Kidney epithelial cell (primary cell): Measurements from ENCODE around the gene GRID2. TPM values are rescaled to one million over a fixed set of nuclear protein-coding genes. Genes with fewer than 3 reads are reported as not detected.
"Not testable (repeated sequence)": the region's sequence is repeated elsewhere in the genome, so short reads cannot be mapped to it uniquely, and the experiment has no call there.

Source experiments
- DNase-seq: peaks from one replicate; pipeline ENCODE4 v3.0.0-alpha.2; 2010; ENCODE audit warnings: low read depth
- H3K27me3 ChIP-seq: 2 replicates; pipeline ENCODE4 v1.6.0; 2011; ENCODE audit warnings: low read length; ENCODE audit not compliant: control insufficient read depth, insufficient read depth
- H3K36me3 ChIP-seq: 2 replicates; pipeline ENCODE4 v1.5.1; 2011; ENCODE audit warnings: low read length; ENCODE audit not compliant: control insufficient read depth, insufficient read depth
- H3K4me3 ChIP-seq: 2 replicates; pipeline ENCODE4 v1.5.1; 2011; ENCODE audit warnings: low read depth, mild to moderate bottlenecking, control low read depth, low read length
- CTCF ChIP-seq: IDR thresholded peaks from 2 replicates; pipeline ENCODE4 v1.5.1; 2011; ENCODE audit warnings: mild to moderate bottlenecking, moderate library complexity, low read length, control low read depth, inconsistent platforms; ENCODE audit not compliant: insufficient read depth, poor library complexity, severe bottlenecking
- total RNA-seq: library from RNA; depleted of rRNA; stranded (reverse); fragments of >200 nt; gene quantifications from 2 replicates; pipeline ENCODE4 v1.2.3, GENCODE V29; 2015

The GRID2 gene
- total RNA-seq, 1 donor from 2014 or later, result not detected

GRCh38 chr4:92406488-92406887 lies 102.7 kb downstream of the GRID2 start:
- DNase-seq, result no peak
- Histone ChIP-seq H3K4me3 (no peak overlapping the region), H3K36me3 (no peaks in the 10 kb centered on the region), H3K27me3 (no peaks in the 10 kb centered on the region)
- no peak for TF ChIP-seq CTCF

GRCh38 chr4:92421920-92422319 lies 118.2 kb downstream of the GRID2 start:
- no peak for DNase-seq
- no peak for TF ChIP-seq CTCF
- no peaks in the 10 kb centered on the region for H3K27me3 ChIP-seq
- no peaks in the 10 kb centered on the region for H3K36me3 ChIP-seq
- no peak overlapping the region for H3K4me3 ChIP-seq

DNA sequence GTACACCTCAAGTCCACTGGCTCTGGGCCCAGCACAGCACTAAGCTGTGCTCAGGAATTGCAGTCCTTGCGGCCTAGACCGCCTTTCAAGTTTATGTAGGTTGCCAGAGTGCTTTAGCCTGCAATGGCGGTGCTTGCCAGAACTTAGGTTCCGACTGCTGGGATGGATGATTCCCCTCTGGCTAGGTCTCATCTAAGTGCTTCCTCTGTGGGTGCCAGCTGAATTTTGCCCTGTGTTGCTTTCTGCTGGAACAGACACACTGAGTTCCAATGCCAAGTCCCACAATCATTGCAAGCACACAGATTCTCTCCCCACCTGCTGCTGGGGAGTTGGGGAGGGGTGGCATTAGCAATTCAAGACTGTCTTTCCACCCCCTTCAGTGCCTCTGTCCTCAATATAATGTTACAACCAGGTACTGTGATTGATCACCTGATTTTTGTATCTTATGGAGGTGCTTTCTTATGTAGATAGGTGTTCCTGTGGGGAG lies 129.5 kb downstream of the GRID2 start:
- no peak for DNase-seq
- no peak overlapping the region for H3K4me3 ChIP-seq
- H3K27me3 ChIP-seq, result no peaks in the 10 kb centered on the region
- TF ChIP-seq CTCF, result no peak
- no peaks in the 10 kb centered on the region for H3K36me3 ChIP-seq

DNA sequence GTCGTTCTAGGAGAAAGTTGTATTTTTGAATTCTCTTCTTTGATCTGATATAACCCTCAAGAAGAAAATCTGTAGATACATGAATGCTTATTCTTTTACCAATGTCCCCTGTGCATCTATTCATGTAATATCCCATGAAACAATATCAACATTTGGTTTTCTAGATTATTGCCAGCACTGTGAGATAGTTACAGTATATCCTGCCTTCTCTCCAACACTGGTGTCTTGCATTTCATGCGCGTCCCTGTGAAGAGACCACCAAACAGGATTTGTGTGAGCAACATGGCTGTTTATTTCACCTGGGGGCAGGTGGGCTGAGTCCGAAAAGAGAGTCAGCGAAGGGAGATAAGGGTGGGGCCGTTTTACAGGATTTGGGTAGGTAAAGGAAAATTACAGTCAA lies 135.0 kb downstream of the GRID2 start:
- not testable (repeated sequence) for H3K27me3 ChIP-seq, H3K4me3 ChIP-seq, H3K36me3 ChIP-seq, DNase-seq

DNA sequence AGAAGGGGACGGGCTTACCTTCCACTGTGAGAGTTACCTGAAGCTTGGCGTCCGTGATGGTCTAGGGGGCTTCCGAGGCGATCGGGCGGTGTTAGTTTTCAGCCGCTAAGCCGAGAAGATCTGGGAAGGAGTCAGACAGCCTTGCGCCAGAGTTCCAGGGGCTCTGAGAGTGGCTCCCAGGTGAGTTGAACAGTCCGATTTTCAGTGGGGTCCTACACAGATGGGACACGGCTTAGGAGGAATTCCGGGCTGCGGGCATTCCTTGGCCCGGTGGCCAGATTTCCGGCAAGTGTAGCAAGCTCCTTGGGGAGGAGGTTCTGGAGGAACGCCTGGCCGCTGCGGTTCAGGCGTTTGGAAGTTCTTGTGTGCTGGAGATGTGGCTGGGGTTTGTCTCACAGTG lies 138.4 kb downstream of the GRID2 start:
- DNase-seq, H3K4me3 ChIP-seq: not testable (repeated sequence)

DNA sequence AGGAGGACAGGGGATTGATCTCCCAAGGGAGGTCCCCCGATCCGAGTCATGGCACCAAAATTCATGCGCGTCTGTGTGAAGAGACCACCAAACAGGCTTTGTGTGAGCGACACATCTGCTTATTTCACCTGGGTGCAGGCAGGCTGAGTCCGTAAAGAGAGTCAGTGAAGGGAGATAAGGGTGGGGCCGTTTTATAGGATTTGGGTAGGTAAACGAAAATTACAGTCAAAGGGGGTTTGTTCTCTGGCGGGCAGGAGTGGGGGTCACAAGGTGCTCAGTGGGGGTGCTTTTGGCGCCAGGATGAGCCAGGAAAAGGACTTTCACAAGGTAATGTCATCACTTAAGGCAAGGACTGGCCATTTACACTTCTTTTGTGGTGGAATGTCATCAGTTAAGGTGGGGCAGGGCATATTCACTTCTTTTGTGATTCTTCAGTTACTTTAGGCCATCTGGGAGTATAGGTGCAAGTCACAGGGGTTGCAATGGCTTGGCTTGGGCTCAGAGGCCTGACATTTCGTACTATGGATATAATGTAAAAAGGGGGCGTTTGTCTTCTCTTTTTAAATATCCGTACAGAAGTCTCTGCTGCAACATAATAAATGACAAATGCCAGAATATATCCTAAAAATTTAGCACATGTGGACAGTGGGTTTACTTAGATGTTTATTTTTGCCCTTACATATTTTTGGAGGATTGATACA lies 140.5 kb downstream of the GRID2 start:
- H3K36me3 ChIP-seq, H3K4me3 ChIP-seq, H3K27me3 ChIP-seq, DNase-seq: not testable (repeated sequence)

More for the DNA sequence above, 138.4 kb downstream of the GRID2 start:
- H3K27me3 ChIP-seq, H3K36me3 ChIP-seq: not testable (repeated sequence)

- Histone ChIP-seq H3K36me3 (no peaks in the 10 kb centered on the region), H3K4me3 (no peak overlapping the region), H3K27me3 (no peaks in the 10 kb centered on the region)
- no peak for TF ChIP-seq CTCF
- DNase-seq, result no peak
Observed at GRCh38 chr4:92445127-92445526, 141.4 kb downstream of the GRID2 start.
